HG02763 (cell line): ENCODE measurements around the gene CABP5.
"Not testable (repeated sequence)": the region's sequence is repeated elsewhere in the genome, so short reads cannot be mapped to it uniquely, and the experiment has no call there.

Experiments used
- ATAC-seq: cut with Tn5 transposase; IDR thresholded peaks from one replicate; pipeline ENCODE4 v1.9.1; 2021; ENCODE audit warnings: mild to moderate bottlenecking, moderate library complexity; ENCODE audit not compliant: unreplicated experiment

Gene CABP5

DNA sequence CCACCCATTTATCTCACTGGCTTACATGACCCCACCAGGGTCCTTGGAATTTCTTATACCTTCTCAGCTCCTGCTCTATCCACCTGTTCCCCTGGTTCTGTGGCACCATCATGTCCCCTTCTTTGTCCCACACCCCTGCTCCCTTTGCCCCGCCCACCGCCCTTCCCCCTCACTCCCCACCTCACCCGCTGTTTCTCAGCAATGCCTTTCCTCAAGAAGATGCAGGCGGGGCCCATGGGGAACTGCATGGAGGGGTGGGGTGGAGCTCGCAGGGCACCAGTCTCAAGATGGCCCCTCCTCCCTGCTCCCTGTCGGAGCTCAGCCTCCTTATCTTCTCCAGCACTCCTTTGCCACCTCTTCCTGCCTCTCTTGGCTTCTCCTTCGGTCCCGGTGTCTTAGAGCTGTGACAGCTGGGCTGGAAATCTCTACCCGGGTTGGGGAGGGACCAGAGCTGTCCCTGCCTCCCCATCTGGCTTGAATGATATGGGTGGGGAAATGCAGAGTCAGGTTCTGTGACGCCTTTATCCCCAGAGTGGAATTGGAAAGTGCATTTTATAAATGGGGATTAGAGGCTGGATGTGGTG lies at the start of gene CABP5:
Gene CABP5, minus strand, starts transcription at position 405 of the 584 bp plus-strand sequence. Its CDS starts 157 bp downstream, at position 248.
- no peak for ATAC-seq

DNA sequence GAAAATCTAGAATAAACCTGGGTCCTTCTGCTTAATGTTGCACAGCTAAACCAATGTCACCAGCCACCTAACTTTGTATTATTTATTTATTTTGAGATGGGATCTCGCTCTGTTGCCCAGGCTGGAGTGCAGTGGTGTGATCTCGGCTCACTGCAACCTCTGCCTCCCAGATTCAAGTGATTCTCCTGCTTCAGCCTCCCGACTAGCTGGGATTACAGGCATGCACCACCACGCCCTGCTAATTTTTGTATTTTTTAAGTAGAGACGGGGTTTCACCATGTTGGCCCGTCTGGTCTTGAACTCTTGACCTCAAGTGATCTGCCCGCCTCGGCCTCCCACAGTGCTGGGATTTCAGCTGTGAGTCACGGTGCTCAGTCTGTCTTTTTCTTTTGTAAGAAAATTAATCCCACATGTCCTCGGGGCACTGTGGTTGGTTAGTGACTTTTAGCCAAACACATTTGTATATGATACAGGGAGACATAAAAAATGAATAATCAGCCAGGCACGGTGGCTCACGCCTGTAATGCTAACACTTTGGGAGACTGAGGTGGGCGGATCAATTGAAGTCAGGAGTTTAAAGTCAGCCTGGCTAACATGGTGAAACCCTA lies 47.3 kb upstream of the CABP5 start:
- ATAC-seq, result not testable (repeated sequence)

DNA sequence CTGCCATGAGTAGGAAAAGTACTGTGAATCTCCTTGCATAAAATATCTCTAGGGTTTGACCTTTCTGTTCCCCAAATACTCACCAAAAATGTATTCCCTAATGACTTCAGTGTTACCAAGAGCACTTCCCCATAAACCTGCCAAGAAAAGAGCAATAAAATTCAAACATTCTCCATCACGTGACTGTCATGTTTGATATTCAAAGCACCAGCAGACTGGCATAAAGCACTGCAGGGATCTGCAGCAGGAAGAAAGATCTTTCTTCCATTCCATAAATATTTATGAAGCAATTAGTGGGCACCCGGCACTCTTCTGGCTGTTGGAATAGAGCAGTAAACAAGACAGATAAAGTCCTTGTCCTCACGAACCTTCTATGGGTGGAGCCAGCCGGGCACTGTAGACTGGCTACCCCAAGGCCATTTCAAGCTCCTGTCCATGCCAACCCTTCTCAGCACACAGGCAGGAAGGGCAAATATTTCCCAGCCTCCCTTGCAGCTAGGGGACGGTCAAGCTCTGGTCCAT lies 46.5 kb upstream of the CABP5 start:
- ATAC-seq, result no peak

DNA sequence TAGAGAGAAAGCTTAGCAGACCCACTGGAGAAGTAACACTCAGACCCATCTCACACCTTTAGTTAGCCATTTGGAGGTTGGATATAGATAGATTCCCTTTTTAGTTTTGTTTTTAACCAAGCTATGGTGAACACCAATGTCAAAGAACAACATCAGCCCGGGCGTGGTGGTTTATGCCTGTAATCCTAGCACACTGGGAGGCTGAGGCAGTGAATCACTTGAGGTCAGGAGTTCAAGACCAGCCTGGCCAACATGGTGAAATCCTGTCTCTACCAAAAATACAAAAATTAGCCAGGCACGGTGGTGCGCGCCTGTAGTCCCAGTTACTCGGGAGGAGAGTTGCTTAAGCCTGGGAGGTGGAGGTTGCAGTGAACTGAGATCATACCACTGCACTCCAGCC lies 45.1 kb upstream of the CABP5 start:
- not testable (repeated sequence) for ATAC-seq

DNA sequence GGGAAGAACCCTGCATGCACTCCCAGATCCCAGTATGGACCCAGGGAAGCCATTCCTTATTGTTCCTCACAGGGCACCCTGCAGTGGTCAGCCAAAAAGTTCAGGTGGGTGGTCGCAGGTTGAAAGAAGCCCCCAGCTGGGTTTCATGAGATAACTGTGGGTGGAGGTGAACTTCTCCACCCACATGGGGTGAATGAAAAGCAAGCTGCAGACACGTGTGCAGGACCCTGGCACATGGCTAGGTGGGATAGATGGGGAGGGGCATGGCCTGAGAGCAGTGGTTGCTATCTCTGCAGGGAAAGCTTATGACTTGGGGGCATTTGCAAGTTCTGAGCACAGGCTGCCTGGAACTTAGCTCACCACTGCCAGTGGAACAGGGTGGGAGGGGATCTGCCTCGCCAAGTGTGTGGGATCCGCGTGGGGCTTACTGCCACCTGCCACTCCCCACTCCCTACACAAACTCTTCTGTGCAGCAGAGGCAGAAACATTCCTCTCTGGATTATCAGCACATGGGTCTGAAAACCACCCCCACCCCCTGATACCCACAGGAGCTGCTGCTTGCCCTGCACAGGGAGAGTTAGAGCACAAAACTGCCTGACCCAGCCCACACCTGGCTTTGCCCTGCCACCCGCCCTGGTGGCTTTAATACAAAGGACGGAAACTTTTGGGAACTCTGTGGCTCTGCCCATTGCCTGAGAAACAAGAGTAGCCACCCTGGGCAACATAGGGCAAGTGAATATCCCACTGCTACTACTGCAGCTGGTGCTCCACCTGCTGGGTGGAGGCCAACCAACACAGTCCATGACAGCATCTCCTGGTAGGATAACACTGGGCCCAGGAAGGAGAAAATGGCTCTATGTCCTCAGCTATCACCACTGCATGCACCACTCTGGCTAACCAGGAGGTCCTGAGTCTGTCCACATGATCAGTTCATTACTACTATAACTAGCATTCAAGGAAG lies 42.3 kb upstream of the CABP5 start:
- no peak for ATAC-seq

DNA sequence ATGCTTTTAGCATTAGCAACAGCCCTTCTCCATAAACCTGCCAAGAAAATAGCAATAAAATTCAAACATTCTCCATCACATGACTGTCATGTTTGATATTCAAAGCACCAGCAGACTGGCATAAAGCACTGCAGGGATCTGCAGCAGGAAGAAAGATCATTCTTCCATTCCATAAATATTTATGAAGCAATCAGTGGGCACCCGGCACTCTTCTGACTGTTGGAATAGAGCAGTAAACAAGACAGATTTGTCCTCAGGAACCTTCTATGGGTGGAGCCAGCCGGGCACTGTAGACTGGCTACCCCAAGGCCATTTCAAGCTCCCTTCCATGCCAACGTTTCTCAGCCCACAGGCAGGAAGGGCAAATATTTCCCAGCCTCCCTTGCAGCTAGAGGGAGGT lies 41.2 kb upstream of the CABP5 start:
- no peak for ATAC-seq

DNA sequence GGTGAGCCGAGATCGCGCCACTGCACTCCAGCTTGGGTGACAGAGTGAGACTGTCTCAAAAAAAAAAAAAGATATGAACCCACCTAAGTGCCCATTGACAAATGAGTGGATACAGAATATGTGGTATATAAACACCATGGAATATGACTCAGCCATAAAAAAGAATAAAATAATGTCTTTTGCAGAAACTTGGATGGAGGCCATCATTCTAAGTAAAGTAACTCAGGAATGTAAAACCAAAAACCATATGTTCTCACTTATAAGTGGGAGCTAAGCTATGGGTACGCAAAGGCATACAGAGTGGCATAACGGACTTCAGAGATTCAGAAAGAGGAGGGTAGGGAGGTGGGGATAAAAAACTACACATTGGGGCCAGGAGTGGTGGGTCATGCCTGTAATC lies 37.2 kb upstream of the CABP5 start:
- no peak for ATAC-seq

DNA sequence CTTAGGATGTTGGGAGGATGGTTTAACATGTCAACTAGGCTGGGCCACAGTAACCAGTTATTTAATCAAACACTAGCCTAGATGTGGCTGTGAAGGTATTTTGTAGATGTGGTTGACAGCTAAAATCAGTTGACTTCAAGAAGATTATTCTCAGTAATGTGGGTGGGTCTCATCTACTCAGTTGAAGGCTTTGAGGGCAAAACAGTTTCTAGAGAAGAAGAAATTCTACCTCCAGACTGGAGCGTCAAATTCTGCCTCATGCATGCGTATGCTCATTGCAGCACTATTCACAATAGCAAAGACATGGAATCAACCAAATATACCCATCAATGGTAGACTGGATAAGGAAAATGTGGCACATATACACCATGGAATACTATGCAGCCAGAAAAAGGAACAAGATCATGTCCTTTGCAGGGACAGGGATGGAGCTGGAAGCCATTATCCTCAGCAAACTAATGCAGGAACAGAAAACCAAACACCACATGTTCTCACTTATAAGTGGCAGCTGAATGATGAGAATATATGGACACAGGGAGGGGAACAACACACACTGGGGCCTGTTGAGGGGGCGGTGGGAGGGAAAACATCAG lies 26.4 kb upstream of the CABP5 start:
- not testable (repeated sequence) for ATAC-seq

DNA sequence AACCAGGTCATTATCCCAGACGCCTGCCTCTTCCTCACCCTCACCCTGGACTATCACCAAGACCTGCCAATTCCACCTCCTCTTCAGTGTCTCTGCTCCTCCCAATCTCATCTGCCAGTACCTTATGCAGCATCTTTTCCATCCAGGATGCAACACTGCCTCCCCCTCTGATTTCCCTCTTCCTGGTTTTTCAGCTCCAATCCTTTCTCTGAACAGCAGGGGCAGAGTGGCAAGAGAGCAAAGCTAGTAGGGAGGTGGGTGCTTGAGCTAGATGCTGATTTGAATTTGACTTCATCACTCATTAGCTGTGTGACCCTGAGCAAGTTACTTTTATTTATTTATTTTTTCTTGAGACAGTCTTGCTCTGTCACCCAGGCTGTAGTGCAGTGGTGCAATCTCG lies 25.6 kb upstream of the CABP5 start:
- ATAC-seq, result no peak

DNA sequence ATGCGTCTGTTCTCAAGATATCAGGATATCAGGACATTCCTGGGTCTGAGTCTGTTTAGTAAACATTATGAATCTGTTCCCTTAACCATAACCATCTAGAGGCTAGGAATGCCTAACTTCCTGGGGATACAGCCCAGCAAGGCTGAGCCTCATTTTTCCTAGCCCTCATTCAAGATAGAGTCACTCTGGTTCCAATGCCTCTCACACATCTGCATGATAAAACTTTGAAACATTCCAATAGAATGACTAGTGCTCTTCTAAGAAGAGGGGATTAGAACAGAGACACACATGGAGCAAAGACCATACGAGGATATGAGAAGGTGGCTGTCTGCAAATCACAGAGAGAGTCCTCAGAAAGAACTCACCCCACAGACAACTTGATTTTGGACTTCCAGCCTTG lies 20.6 kb upstream of the CABP5 start:
- no peak for ATAC-seq

DNA sequence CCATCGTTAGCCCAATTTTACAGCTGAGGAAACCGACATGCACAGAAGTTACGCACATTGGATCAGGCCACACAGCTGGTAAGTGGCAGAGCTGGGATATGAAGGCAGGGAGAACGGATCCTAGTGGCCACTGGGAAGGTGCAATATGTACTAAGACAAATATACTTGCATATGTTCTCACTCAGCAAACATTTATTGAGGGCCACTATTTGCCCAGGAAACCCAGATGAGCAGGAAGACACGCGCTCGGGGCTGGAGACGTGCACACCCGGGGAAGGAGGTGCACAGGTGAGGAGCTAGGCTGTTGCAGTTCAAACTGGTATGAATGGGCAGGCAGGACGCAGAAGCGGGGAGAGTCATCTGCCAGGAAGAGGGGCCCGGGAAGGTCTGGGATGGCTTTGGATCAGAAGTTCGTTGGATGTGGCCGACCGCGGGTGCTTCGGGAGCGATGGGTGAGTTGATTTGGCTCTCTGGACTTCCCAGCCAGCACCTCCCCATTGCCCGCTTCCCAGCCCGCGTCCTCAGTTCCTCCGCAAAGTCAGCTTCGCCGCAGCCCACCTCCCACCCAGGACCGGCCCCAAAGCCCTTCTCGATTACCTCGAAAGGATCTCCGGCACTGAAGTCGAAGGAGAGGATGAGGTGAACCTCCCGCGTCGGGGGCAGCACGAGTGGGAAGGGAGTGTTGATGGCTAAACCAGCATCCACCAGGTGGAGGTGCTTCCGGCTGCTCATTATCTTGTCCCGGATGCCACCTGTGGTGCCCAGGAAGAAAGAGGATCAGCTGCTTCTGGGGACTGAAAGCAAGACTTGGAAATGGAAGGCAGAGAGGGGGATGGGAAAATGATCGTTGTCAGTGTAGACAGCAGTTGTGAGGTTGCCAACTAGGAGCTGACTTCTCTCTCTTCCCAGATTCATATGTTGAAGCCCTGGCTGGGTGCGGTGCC lies 17.8 kb upstream of the CABP5 start:
- ATAC-seq, result no peak

DNA sequence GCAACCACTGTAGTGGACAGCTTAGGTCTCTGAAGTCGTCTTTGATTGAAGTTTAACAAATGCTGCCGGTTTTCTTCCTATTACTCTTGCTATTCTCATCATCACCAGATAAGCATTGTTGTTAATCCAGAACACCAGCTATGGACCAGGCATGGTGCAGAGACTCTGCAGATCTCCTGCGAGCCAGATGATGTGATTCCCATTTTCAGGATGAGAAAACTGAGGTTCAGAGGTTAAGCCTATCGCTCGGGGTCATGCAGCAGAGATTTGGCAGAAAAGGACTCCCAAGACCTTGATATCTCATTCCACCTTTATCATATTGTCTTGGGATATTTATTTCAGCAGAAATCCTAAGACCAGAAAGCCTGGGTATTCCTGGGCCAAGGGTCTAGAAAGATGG lies 16.5 kb upstream of the CABP5 start:
- no peak for ATAC-seq

DNA sequence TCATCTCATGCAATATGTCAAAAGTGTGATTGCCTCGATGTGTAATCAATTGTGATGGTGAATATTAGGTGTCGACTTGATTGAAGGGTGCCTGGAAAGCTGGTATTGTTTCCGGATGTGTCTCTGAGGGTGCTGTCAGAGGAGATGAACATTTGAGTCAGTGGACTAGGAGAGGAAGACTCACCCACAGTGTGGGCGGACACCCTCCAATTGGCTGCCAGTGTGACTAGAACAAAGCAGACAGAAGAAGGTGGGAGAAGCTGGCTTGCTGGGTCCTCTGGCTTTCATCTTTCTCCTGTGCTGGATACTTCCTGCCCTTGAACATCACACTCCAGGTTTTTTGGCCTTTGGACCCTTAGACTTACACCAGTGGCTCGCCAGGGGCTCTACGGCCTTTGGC lies 15.5 kb upstream of the CABP5 start:
- no peak for ATAC-seq

DNA sequence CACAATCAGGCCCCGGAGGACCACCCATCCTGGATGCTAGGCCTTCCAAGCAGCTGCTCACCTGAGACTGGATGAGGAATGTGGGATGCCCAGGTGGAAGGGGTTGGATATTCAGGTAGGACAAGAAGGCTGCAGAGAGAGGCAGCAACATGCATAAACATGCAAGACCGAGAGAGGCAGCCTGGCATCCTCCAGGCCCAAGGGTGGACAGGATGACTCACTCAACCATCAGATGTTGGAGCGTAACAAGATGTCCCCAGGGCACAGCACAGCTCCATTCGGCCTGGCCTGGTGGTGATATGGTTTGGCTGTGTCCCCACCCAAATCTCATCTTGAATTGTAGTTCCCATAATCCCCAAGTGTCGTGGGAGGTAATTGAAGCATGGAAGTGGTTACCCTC lies 10.0 kb upstream of the CABP5 start:
- no peak for ATAC-seq

DNA sequence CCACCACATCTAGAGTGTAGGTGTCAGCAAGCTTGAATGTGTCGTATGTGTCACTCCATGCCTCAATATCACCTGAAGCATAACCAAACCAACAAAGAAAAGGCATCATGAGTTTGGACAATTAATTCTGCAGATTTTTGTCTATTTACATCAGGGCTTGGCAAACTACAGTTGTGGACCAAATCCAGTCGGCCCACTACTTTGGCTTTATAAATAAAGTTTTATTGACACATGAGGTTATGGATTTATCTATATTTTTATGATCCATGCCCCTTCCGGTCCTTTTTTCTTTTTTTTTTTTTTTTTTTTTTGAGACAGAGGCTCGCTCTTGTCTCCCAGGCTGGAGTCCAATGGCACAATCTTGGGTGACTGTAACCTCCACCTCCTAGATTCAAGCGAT lies 9.2 kb upstream of the CABP5 start:
- ATAC-seq, result no peak

DNA sequence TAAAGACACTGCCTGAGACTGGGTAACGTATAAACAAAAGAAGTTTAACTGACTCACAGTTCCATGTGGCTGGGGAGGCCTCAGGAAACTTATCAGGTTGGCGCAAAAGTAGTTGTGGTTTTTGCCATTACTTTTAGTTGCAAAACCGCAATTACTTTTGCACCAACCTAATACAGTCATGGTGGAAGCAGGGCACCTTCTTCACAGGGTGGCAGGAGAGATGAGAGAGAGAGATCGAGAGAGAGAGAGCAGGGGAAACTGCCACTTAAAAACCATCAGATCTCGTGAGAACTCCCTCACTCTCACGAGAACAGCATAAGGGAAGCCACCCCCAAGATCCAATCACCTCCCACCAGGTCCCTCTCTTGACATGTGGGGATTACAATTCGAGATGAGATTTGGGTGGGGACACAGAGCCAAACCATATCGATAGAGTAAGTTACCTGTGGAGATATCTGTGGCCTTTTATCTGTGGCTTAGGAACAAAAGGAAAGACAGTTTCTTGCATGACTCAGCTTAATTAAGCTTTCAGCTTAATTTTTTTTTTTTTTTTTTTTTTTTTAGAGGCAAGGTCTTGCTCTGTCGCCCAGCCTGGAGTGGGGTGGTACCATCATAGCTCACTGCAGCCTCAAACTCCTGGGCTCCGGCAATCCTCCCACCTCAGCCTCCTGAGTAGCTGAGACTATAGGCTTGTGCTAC lies 7.6 kb upstream of the CABP5 start:
- no peak for ATAC-seq

DNA sequence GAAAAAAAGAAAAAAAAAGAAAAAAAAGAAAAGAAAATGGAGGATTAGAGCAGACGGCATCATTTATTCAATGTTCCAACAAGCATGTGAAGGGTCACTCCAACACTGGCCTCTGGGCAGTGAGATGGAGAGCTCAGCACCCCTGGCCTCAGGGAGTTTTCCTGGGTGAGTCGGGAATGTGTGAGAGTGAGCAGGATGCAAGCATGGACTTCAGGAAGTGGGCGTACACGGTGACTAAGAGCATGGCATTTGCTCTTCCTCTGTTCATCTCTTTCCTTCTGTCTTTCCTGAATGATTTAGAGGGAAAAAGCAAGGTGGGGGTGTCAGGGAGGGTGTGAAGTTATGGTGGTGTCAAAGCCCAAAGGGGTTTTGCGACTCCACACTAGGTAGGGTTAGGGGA lies 682 bp upstream of the CABP5 start:
- no peak for ATAC-seq

DNA sequence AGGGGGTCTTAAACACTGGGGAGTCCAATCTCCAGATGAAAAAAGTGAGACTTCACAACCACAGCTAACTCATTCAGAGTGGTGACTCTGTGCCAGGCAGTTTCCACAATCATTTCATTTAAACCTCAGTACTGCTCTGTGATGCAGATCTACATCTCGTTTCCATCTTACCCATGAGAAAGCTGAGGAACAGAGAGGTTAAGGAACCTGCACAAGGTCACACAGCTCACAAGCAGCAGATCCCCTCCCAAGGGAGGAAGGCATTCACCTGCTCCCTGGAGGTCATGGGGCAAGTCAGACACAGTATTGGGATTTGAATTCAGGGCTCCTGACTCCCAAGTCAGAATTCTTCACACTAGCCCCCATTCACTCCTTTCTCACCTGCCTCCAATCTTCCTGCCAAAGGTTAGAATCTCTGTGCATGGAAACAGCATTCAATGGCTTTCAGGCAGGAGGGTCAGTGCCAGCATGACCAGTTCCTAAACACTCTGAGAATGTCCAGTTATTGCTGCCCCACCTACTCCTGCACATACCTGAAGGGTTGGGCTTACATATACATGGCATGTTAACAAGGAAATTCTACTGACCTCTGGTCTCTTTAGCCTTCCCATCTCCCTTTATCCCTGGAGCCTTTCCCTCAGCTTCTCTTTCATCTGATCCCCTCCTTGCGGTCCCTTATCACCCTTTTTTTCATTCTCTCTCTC lies 1.9 kb downstream of the CABP5 start:
- no peak for ATAC-seq

DNA sequence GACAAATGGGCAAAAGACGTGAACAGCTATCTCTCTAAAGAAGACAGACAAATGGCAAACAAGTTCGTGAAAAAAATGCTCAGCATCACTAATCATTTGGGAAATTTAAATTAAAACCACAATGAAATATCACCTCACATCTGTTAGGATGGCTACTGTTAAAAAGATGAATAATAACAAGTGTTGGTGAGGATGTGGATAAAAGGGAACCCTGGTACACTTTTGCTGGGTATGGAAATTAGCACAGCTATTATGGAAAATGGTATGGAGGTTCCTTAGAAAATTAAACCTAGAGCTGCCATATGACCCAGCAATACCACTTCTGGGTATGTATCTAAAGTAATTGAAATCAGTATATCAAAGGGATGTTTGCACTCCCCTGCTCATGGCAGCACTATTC lies 7.1 kb downstream of the CABP5 start:
- ATAC-seq, result no peak
